Measurements from ENCODE around the gene DNAH2. TPM values are rescaled to one million over a fixed set of nuclear protein-coding genes. Genes with fewer than 3 reads are reported as not detected.

Gene DNAH2
- total and polyA plus RNA-seq, 2 of the 8 experiments (the other 6 are each of a cell fraction or from before 2014, with no cell fraction given) = 0.13 to 0.18 TPM

DNA sequence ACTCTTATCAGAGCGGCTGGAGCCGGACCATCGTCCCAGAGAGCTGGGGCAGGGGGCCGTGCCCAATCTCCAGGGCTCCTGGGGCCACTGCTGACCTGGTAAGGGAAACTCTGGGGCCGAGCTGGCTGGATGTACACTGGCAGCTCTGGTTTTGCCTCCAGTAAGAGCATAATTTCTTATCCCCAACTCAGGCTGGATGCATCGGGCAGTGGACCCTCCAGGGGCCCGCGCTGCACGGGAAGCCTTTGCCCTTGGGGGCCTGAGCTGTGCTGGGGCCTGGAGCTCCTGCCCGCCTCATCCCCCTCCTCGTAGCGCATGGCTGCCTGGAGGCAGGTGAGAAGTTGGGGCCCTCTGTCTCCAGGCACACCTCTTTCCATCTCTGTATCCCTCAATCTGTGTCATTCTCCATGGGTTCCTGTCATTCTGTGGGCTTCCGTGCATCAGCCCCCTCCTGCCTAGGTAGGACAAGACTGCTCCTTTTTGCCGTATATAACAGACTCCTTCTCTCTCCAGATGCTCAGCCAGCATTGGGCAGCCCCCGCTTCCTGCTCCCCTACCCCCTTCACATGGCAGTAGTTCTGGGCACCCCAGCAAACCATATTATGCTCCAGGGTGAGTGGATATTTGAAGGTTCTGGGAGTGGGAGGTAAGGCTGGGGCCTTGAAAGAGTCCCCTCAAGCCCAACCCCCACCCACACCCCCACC is 128.0 kb downstream of the DNAH2 start (continued):
- TF ChIP-seq, protein P1, sequence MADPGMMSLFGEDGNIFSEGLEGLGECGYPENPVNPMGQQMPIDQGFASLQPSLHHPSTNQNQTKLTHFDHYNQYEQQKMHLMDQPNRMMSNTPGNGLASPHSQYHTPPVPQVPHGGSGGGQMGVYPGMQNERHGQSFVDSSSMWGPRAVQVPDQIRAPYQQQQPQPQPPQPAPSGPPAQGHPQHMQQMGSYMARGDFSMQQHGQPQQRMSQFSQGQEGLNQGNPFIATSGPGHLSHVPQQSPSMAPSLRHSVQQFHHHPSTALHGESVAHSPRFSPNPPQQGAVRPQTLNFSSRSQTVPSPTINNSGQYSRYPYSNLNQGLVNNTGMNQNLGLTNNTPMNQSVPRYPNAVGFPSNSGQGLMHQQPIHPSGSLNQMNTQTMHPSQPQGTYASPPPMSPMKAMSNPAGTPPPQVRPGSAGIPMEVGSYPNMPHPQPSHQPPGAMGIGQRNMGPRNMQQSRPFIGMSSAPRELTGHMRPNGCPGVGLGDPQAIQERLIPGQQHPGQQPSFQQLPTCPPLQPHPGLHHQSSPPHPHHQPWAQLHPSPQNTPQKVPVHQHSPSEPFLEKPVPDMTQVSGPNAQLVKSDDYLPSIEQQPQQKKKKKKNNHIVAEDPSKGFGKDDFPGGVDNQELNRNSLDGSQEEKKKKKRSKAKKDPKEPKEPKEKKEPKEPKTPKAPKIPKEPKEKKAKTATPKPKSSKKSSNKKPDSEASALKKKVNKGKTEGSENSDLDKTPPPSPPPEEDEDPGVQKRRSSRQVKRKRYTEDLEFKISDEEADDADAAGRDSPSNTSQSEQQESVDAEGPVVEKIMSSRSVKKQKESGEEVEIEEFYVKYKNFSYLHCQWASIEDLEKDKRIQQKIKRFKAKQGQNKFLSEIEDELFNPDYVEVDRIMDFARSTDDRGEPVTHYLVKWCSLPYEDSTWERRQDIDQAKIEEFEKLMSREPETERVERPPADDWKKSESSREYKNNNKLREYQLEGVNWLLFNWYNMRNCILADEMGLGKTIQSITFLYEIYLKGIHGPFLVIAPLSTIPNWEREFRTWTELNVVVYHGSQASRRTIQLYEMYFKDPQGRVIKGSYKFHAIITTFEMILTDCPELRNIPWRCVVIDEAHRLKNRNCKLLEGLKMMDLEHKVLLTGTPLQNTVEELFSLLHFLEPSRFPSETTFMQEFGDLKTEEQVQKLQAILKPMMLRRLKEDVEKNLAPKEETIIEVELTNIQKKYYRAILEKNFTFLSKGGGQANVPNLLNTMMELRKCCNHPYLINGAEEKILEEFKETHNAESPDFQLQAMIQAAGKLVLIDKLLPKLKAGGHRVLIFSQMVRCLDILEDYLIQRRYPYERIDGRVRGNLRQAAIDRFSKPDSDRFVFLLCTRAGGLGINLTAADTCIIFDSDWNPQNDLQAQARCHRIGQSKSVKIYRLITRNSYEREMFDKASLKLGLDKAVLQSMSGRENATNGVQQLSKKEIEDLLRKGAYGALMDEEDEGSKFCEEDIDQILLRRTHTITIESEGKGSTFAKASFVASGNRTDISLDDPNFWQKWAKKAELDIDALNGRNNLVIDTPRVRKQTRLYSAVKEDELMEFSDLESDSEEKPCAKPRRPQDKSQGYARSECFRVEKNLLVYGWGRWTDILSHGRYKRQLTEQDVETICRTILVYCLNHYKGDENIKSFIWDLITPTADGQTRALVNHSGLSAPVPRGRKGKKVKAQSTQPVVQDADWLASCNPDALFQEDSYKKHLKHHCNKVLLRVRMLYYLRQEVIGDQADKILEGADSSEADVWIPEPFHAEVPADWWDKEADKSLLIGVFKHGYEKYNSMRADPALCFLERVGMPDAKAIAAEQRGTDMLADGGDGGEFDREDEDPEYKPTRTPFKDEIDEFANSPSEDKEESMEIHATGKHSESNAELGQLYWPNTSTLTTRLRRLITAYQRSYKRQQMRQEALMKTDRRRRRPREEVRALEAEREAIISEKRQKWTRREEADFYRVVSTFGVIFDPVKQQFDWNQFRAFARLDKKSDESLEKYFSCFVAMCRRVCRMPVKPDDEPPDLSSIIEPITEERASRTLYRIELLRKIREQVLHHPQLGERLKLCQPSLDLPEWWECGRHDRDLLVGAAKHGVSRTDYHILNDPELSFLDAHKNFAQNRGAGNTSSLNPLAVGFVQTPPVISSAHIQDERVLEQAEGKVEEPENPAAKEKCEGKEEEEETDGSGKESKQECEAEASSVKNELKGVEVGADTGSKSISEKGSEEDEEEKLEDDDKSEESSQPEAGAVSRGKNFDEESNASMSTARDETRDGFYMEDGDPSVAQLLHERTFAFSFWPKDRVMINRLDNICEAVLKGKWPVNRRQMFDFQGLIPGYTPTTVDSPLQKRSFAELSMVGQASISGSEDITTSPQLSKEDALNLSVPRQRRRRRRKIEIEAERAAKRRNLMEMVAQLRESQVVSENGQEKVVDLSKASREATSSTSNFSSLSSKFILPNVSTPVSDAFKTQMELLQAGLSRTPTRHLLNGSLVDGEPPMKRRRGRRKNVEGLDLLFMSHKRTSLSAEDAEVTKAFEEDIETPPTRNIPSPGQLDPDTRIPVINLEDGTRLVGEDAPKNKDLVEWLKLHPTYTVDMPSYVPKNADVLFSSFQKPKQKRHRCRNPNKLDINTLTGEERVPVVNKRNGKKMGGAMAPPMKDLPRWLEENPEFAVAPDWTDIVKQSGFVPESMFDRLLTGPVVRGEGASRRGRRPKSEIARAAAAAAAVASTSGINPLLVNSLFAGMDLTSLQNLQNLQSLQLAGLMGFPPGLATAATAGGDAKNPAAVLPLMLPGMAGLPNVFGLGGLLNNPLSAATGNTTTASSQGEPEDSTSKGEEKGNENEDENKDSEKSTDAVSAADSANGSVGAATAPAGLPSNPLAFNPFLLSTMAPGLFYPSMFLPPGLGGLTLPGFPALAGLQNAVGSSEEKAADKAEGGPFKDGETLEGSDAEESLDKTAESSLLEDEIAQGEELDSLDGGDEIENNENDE (IDR thresholded peaks at IDR 0.05; ENCODE audit: insufficient replicate concordance, low read length) = no peak
- no peak for TF ChIP-seq HDAC2 (IDR thresholded peaks at IDR 0.05; ENCODE audit: borderline replicate concordance in 1 of 2, low read depth in 2 of 2, low read length in 2 of 2)
